Memory B cell (primary cell): Measurements from ENCODE around the gene TBC1D3I.
"Not testable (repeated sequence)": the region's sequence is repeated elsewhere in the genome, so short reads cannot be mapped to it uniquely, and the experiment has no call there.

Source experiments
- ATAC-seq: fragments of 150-1000 bp; cut with Tn5 transposase; 2 replicates; pipeline ENCODE4 v1.10.0; 2021; ENCODE audit warnings: low read depth, mild to moderate bottlenecking, moderate library complexity
- DNase-seq, 2 donors: peaks; one replicate each; pipeline ENCODE4 v3.0.0; 2022; ENCODE audit warnings: low spot score in 2 of 2
- H3K27ac Mint-ChIP-seq: one replicate; pipeline ENCODE4 v1.8.0; 2022; ENCODE audit warnings: mild to moderate bottlenecking, moderate library complexity, mixed read lengths
- H3K27me3 Mint-ChIP-seq: one replicate; pipeline ENCODE4 v1.8.0; 2022; ENCODE audit warnings: mixed read lengths
- H3K36me3 Mint-ChIP-seq: one replicate; pipeline ENCODE4 v1.8.0; 2022; ENCODE audit warnings: mild to moderate bottlenecking, mixed read lengths
- H3K4me1 Mint-ChIP-seq: one replicate; pipeline ENCODE4 v1.8.0; 2022; ENCODE audit warnings: mixed read lengths
- H3K4me3 Mint-ChIP-seq: one replicate; pipeline ENCODE4 v1.8.0; 2022; ENCODE audit warnings: mild to moderate bottlenecking, moderate library complexity, mixed read lengths
- H3K9me3 Mint-ChIP-seq: one replicate; pipeline ENCODE4 v1.8.0; 2022; ENCODE audit warnings: mixed read lengths

The TBC1D3I gene

GRCh38 chr17:36264470-36264869 is at the start of gene TBC1D3I:
Gene TBC1D3I (minus strand): TSS chr17:36264570. CDS start chr17:36262985, 1,585 bp downstream.
- not testable (repeated sequence) for H3K36me3 Mint-ChIP-seq, H3K27ac Mint-ChIP-seq, H3K4me3 Mint-ChIP-seq, DNase-seq, ATAC-seq, H3K4me1 Mint-ChIP-seq, H3K27me3 Mint-ChIP-seq, H3K9me3 Mint-ChIP-seq

GRCh38 chr17:36295161-36295560 is 30.8 kb upstream of the TBC1D3I start:
- not testable (repeated sequence) for H3K27ac Mint-ChIP-seq, H3K36me3 Mint-ChIP-seq, H3K27me3 Mint-ChIP-seq, DNase-seq, H3K4me1 Mint-ChIP-seq, ATAC-seq, H3K9me3 Mint-ChIP-seq, H3K4me3 Mint-ChIP-seq

- ATAC-seq, H3K9me3 Mint-ChIP-seq, H3K4me3 Mint-ChIP-seq, H3K36me3 Mint-ChIP-seq, H3K4me1 Mint-ChIP-seq, DNase-seq, H3K27ac Mint-ChIP-seq, H3K27me3 Mint-ChIP-seq: not testable (repeated sequence)
Observed at GRCh38 chr17:36289965-36290612, 25.7 kb upstream of the TBC1D3I start.

GRCh38 chr17:36284219-36284618 is 19.8 kb upstream of the TBC1D3I start:
- H3K4me3 Mint-ChIP-seq, H3K4me1 Mint-ChIP-seq, ATAC-seq, H3K27me3 Mint-ChIP-seq, H3K27ac Mint-ChIP-seq, H3K36me3 Mint-ChIP-seq, H3K9me3 Mint-ChIP-seq, DNase-seq: not testable (repeated sequence)

- H3K27ac Mint-ChIP-seq, H3K4me1 Mint-ChIP-seq, H3K36me3 Mint-ChIP-seq, H3K4me3 Mint-ChIP-seq, H3K27me3 Mint-ChIP-seq, ATAC-seq, H3K9me3 Mint-ChIP-seq, DNase-seq: not testable (repeated sequence)
Observed at GRCh38 chr17:36283256-36283655, 18.9 kb upstream of the TBC1D3I start.

GRCh38 chr17:36242046-36242445 is 22.3 kb downstream of the TBC1D3I start:
- H3K27ac Mint-ChIP-seq, H3K36me3 Mint-ChIP-seq, H3K4me1 Mint-ChIP-seq, H3K4me3 Mint-ChIP-seq, DNase-seq, ATAC-seq, H3K9me3 Mint-ChIP-seq, H3K27me3 Mint-ChIP-seq: not testable (repeated sequence)

- DNase-seq, H3K27ac Mint-ChIP-seq, H3K4me1 Mint-ChIP-seq, H3K36me3 Mint-ChIP-seq, H3K9me3 Mint-ChIP-seq, ATAC-seq, H3K4me3 Mint-ChIP-seq, H3K27me3 Mint-ChIP-seq: not testable (repeated sequence)
Observed at GRCh38 chr17:36229644-36230043, 34.7 kb downstream of the TBC1D3I start.

- not testable (repeated sequence) for H3K36me3 Mint-ChIP-seq, H3K27ac Mint-ChIP-seq, H3K9me3 Mint-ChIP-seq, ATAC-seq, H3K4me1 Mint-ChIP-seq, DNase-seq, H3K4me3 Mint-ChIP-seq
- peaks cover 14% of the 10 kb centered on the region for H3K27me3 Mint-ChIP-seq
Observed at GRCh38 chr17:36222967-36223366, 41.4 kb downstream of the TBC1D3I start.

GRCh38 chr17:36221581-36222100 is 42.7 kb downstream of the TBC1D3I start:
- not testable (repeated sequence) for ATAC-seq, H3K4me3 Mint-ChIP-seq, DNase-seq, H3K4me1 Mint-ChIP-seq, H3K36me3 Mint-ChIP-seq, H3K9me3 Mint-ChIP-seq, H3K27ac Mint-ChIP-seq
- H3K27me3 Mint-ChIP-seq = peaks cover 20% of the 10 kb centered on the region

- peaks cover 21% of the 10 kb centered on the region for H3K27me3 Mint-ChIP-seq
Observed at GRCh38 chr17:36220737-36221580, 43.4 kb downstream of the TBC1D3I start.

GRCh38 chr17:36219556-36219955 is 44.8 kb downstream of the TBC1D3I start:
- not testable (repeated sequence) for H3K4me1 Mint-ChIP-seq, ATAC-seq, DNase-seq, H3K36me3 Mint-ChIP-seq, H3K27ac Mint-ChIP-seq, H3K4me3 Mint-ChIP-seq, H3K9me3 Mint-ChIP-seq
- H3K27me3 Mint-ChIP-seq = peaks cover 27% of the 10 kb centered on the region

More at GRCh38 chr17:36220737-36221580, 43.4 kb downstream of the TBC1D3I start:
- DNase-seq, H3K4me1 Mint-ChIP-seq, H3K27ac Mint-ChIP-seq, H3K9me3 Mint-ChIP-seq, H3K36me3 Mint-ChIP-seq, H3K4me3 Mint-ChIP-seq, ATAC-seq: not testable (repeated sequence)

GRCh38 chr17:36215406-36216308 is 48.7 kb downstream of the TBC1D3I start:
- not testable (repeated sequence) for H3K27ac Mint-ChIP-seq, H3K36me3 Mint-ChIP-seq, DNase-seq, H3K4me3 Mint-ChIP-seq, H3K9me3 Mint-ChIP-seq, ATAC-seq
- H3K4me1 Mint-ChIP-seq = peaks cover 11% of the 10 kb centered on the region
- H3K27me3 Mint-ChIP-seq = peaks cover 31% of the 10 kb centered on the region

GRCh38 chr17:36214918-36215317 is 49.5 kb downstream of the TBC1D3I start:
- ATAC-seq = no peak
- no peak overlapping the region for H3K4me3 Mint-ChIP-seq
- H3K9me3 Mint-ChIP-seq = peaks cover 7% of the 10 kb centered on the region
- no peak for DNase-seq
- H3K36me3 Mint-ChIP-seq = peaks cover 3% of the 10 kb centered on the region
- H3K27me3 Mint-ChIP-seq = peaks cover 30% of the 10 kb centered on the region
- peaks cover 19% of the 10 kb centered on the region for H3K4me1 Mint-ChIP-seq
- H3K27ac Mint-ChIP-seq = no peak overlapping the region
